Body of pancreas (tissue), 4 donors: ENCODE measurements around the gene RPL41.

ENCODE experiments used
- CTCF ChIP-seq, 7 experiments: fragments of 450-650 bp in 4 of 7; fragments of 200-600 bp in 3 of 7; sonication (generic) in 3 of 7; IDR thresholded peaks; one replicate each; pipeline ENCODE4 v1.5.1; 2016 to 2019; ENCODE audit warnings: antibody characterized with exemption in 7 of 7
- POLR2A ChIP-seq, 3 donors: fragments of 450-650 bp; IDR thresholded peaks; one replicate each; pipeline ENCODE4 v1.6.1; 2016; ENCODE audit warnings: antibody characterized with exemption in 3 of 3, mild to moderate bottlenecking in 2 of 3

GRCh38 chr12:56080556-56081138 is 35.8 kb upstream of the RPL41 start:
- peak in 2 of 7 experiments; percentile 7 to 10 for TF ChIP-seq CTCF (IDR thresholded peaks at IDR 0.05)
- peak; percentile 19 to 30 (median 27) for TF ChIP-seq POLR2A (IDR thresholded peaks at IDR 0.05)
